ENCODE results near the gene UBR2. TPM values are rescaled to one million over a fixed set of nuclear protein-coding genes. Genes with fewer than 3 reads are reported as not detected.

Gene UBR2
- total RNA-seq, 1 experiment from 2014 or later, result 21.1 TPM

GRCh38 chr6:42545226-42545773, 18.5 kb upstream of the UBR2 start:
- H3K27ac ChIP-seq, result no peak overlapping the region
- no peak overlapping the region for H2AFZ ChIP-seq
- no peak for DNase-seq
- H3K27me3 ChIP-seq (ENCODE audit: insufficient read depth, low read depth), result no peaks in the 10 kb centered on the region
- H3K4me2 ChIP-seq, result no peak overlapping the region
- no peaks in the 10 kb centered on the region for H4K20me1 ChIP-seq (ENCODE audit: insufficient read depth)
- H3K4me3 ChIP-seq, result no peak overlapping the region
- BruUV-seq (replicated peaks), result no TSS peak
- H3K4me1 ChIP-seq (replicated peaks; ENCODE audit: insufficient read depth), result no peaks in the 10 kb centered on the region
- ChIA-PET CTCF (no interaction called here), POLR2A (ENCODE audit: unreplicated experiment) (no interaction called here)
- TF ChIP-seq CTCF (conservative IDR thresholded peaks at IDR 0.05), result no peak
- TF ChIP-seq EZH2 (IDR thresholded peaks at IDR 0.05; ENCODE audit: low read depth), result no peak
- H3K79me2 ChIP-seq (ENCODE audit: low read depth), result no peaks in the 10 kb centered on the region
- intact Hi-C loops (cut with micrococcal nuclease; ENCODE audit: unreplicated experiment), result loop anchor here (5.0 kb wide), 2 partner anchors 143 to 468 kb away; no protein-coding TSS in a partner anchor
- H3K9me2 ChIP-seq (ENCODE audit: insufficient read depth), result no peaks in the 10 kb centered on the region; the same call in 1 of the 2 replicates
- no peaks in the 10 kb centered on the region for H3K36me3 ChIP-seq (ENCODE audit: low read depth)
- H3K9me3 ChIP-seq (ENCODE audit: insufficient read depth, low read depth), result no peaks in the 10 kb centered on the region
- no peaks in the 10 kb centered on the region for H3F3A ChIP-seq (ENCODE audit: insufficient read depth, low read depth)

GRCh38 chr6:42547407-42548329, 16.2 kb upstream of the UBR2 start:
- no peaks in the 10 kb centered on the region for H4K20me1 ChIP-seq (ENCODE audit: insufficient read depth)
- peak overlapping the region; percentile 67 for H3K4me2 ChIP-seq
- no peak for TF ChIP-seq EZH2 (IDR thresholded peaks at IDR 0.05; ENCODE audit: low read depth)
- TF ChIP-seq CTCF (conservative IDR thresholded peaks at IDR 0.05), result peak; percentile 96
- H3K9me2 ChIP-seq (ENCODE audit: insufficient read depth), result no peaks in the 10 kb centered on the region; the same call in 1 of the 2 replicates
- no TSS peak for BruUV-seq (replicated peaks)
- peak in 1 of 2 experiments; percentile 83 for DNase-seq
- peak overlapping the region; percentile 51; the same call in 1 of the 2 replicates for H3K4me3 ChIP-seq
- H3F3A ChIP-seq (ENCODE audit: insufficient read depth, low read depth), result no peaks in the 10 kb centered on the region
- CTCF ChIA-PET, result interaction anchor here (0.6 to 1.9 kb wide), 19 partner anchors 10 to 380 kb away, joined by 3 to 14 read pairs (median 5); partner anchors contain the start of gene UBR2
- H3K79me2 ChIP-seq (ENCODE audit: low read depth), result no peaks in the 10 kb centered on the region
- H2AFZ ChIP-seq, result peak overlapping the region; percentile 76
- POLR2A ChIA-PET (ENCODE audit: unreplicated experiment), result interaction anchor here (0.6 kb wide), 3 partner anchors 324 to 467 kb away, joined by 3 to 17 read pairs (median 5); no protein-coding TSS in a partner anchor
- no peak overlapping the region for H3K27ac ChIP-seq
- no peaks in the 10 kb centered on the region for H3K36me3 ChIP-seq (ENCODE audit: low read depth)
- no peaks in the 10 kb centered on the region for H3K9me3 ChIP-seq (ENCODE audit: insufficient read depth, low read depth)
- no peaks in the 10 kb centered on the region for H3K4me1 ChIP-seq (replicated peaks; ENCODE audit: insufficient read depth)
- intact Hi-C loops (cut with micrococcal nuclease; ENCODE audit: unreplicated experiment), result loop anchor here (1.0 to 5.0 kb wide), 4 partner anchors 145 to 470 kb away; partner anchors contain the start of gene MRPS10
- no peaks in the 10 kb centered on the region for H3K27me3 ChIP-seq (ENCODE audit: insufficient read depth, low read depth)

GRCh38 chr6:42550277-42550676, 13.6 kb upstream of the UBR2 start:
- Histone ChIP-seq H3K27me3 (ENCODE audit: insufficient read depth, low read depth) (no peaks in the 10 kb centered on the region), H3K9me3 (ENCODE audit: insufficient read depth, low read depth) (no peaks in the 10 kb centered on the region), H3K9me2 (ENCODE audit: insufficient read depth) (no peaks in the 10 kb centered on the region; the same call in 1 of the 2 replicates), H3K79me2 (ENCODE audit: low read depth) (no peaks in the 10 kb centered on the region), H3K36me3 (ENCODE audit: low read depth) (no peaks in the 10 kb centered on the region), H3F3A (ENCODE audit: insufficient read depth, low read depth) (no peaks in the 10 kb centered on the region), H3K27ac (no peak overlapping the region), H3K4me1 (replicated peaks; ENCODE audit: insufficient read depth) (no peaks in the 10 kb centered on the region), H4K20me1 (ENCODE audit: insufficient read depth) (no peaks in the 10 kb centered on the region), H3K4me3 (no peak overlapping the region), H3K4me2 (no peak overlapping the region), H2AFZ (no peak overlapping the region)
- intact Hi-C loops (cut with micrococcal nuclease; ENCODE audit: unreplicated experiment), result no loop called here
- TF ChIP-seq EZH2 (IDR thresholded peaks at IDR 0.05; ENCODE audit: low read depth) (no peak), CTCF (conservative IDR thresholded peaks at IDR 0.05) (no peak)
- no TSS peak for BruUV-seq (replicated peaks)
- ChIA-PET POLR2A (ENCODE audit: unreplicated experiment) (no interaction called here), CTCF (no interaction called here)
- DNase-seq, result no peak

Measured in PC-9 (cell line).